GM12875 (cell line): Measurements from ENCODE around the gene GPHN.

Experiments used
- H3K4me3 ChIP-seq: one replicate; pipeline ENCODE4 v1.5.1; 2011; ENCODE audit warnings: low read depth, low read length, control low read depth
- TF ChIP-seq, protein P1 (sequence below): IDR thresholded peaks from 2 replicates; pipeline ENCODE4 v1.5.1; 2011; ENCODE audit warnings: low read depth, mild to moderate bottlenecking, control low read depth, inconsistent platforms, low read length, moderate library complexity, borderline replicate concordance; ENCODE audit not compliant: insufficient read depth

Gene GPHN

DNA sequence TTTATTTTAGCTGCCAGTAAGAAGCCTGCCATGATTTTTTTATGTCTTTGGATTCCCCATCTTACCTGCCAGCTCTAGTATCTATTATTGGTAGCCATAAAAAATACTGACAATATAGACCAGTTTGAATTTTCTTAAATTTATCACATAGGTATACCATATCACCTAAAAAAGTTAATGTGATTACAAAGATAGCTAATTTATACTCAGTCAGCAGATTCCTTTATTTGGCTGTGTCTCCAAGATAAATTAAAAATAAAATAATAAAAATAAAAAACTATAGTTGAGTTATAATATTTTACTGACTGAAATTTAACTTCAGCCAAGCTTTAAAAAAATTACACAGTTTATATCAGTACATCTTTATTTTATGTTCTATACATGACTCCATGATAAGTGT lies 128.3 kb downstream of the GPHN start:
- H3K4me3 ChIP-seq: no peak overlapping the region
- TF ChIP-seq, protein P1, sequence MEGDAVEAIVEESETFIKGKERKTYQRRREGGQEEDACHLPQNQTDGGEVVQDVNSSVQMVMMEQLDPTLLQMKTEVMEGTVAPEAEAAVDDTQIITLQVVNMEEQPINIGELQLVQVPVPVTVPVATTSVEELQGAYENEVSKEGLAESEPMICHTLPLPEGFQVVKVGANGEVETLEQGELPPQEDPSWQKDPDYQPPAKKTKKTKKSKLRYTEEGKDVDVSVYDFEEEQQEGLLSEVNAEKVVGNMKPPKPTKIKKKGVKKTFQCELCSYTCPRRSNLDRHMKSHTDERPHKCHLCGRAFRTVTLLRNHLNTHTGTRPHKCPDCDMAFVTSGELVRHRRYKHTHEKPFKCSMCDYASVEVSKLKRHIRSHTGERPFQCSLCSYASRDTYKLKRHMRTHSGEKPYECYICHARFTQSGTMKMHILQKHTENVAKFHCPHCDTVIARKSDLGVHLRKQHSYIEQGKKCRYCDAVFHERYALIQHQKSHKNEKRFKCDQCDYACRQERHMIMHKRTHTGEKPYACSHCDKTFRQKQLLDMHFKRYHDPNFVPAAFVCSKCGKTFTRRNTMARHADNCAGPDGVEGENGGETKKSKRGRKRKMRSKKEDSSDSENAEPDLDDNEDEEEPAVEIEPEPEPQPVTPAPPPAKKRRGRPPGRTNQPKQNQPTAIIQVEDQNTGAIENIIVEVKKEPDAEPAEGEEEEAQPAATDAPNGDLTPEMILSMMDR: no peak

DNA sequence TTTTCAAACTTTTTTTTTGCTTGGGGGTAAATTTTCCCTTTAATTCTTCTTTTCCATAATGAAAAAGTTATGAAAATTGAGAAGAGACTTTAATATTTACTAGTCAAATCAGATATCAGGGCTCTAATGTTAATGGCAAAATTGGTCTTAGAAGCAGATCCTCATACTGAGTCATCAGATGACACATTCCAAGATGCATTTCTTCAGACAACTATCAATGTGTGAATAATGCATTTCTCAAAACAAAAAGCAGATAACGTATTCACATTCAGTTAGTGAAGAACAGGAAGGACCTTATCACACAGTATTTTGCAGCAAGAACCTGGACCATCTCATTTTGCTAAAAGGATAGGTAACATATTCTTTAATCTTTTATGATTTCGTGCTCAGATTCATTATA lies 130.7 kb downstream of the GPHN start:
- TF ChIP-seq, protein P1: no peak
- no peak overlapping the region for H3K4me3 ChIP-seq

- no peak overlapping the region for H3K4me3 ChIP-seq
- TF ChIP-seq, protein P1: no peak
Observed at GRCh38 chr14:66641861-66642635, 134.1 kb downstream of the GPHN start.

DNA sequence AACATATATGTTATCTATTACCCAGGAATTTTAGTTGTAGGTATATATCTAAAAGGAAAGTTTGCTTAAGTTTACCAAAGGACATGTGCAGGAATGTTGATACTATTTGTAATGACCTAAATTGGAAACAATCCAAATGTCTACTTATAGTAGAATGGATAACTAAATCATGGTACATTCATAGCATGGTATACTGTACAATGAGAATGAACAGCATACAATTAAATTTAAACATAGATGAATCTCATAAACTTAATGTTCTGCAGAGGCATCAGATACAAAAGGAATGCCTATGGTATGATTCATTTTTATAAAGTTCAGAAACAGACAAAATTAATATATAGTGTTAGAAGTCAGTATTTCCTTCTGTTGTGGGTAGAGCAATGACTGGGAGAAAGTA lies 135.4 kb downstream of the GPHN start:
- H3K4me3 ChIP-seq: no peak overlapping the region
- TF ChIP-seq, protein P1: no peak

DNA sequence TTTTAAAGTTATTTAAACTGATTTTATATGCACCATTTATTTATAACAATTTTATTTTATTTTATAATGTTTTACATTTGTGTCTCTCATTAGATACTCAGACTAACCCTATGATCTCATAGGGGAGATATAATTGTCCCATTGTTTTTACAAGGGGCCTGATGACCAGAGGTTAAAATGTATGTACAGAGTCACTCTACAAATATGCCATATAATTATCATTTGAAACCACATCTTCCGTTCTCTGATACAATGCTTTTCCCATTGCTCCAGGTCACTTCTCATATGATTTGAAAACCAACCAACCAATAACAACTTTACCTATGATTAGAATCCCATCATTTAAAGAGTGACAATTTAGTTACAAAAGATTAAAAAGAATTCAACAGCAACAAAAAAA lies 137.8 kb downstream of the GPHN start:
- TF ChIP-seq, protein P1: no peak
- H3K4me3 ChIP-seq: no peak overlapping the region

- TF ChIP-seq, protein P1: no peak
Observed at GRCh38 chr14:66649498-66649897, 141.6 kb downstream of the GPHN start.

GRCh38 chr14:66650491-66650911 lies 142.6 kb downstream of the GPHN start:
- H3K4me3 ChIP-seq: no peak overlapping the region
- TF ChIP-seq, protein P1: no peak

More at GRCh38 chr14:66649498-66649897, 141.6 kb downstream of the GPHN start:
- no peak overlapping the region for H3K4me3 ChIP-seq
